Right renal cortex interstitium (tissue), 3 donors: ENCODE results near the gene ATP5F1D. TPM values are rescaled to one million over a fixed set of nuclear protein-coding genes. Genes with fewer than 3 reads are reported as not detected.

ENCODE experiments used
- DNase-seq, 3 donors: peaks; one replicate each; pipeline ENCODE4 v3.0.0-alpha.2; 2013; ENCODE audit warnings: low read depth in 3 of 3, low spot score in 2 of 3
- polyA plus RNA-seq, 3 donors: library from polyadenylated mRNA; unstranded; fragments of 120-200 nt; gene quantifications; one replicate each; pipeline ENCODE4 v1.2.1, GENCODE V29; 2013; ENCODE audit not compliant: insufficient read length in 3 of 3

ATP5F1D gene
- polyA plus RNA-seq, 3 donors = 65.9 to 89.4 (median 78.9) TPM

- DNase-seq = no peak
Observed at GRCh38 chr19:1268226-1269064, 26.9 kb downstream of the ATP5F1D start.

GRCh38 chr19:1269065-1269477, 27.5 kb downstream of the ATP5F1D start, which contains the start of gene CIRBP:
Gene CIRBP (plus strand): TSS chr19:1269332. CDS start chr19:1270934, 1,602 bp downstream.
- DNase-seq = peak in 2 of 3 donors; percentile 95 to 97

- DNase-seq = no peak
Observed at GRCh38 chr19:1269478-1270212, 28.1 kb downstream of the ATP5F1D start.

- no peak for DNase-seq
Observed at GRCh38 chr19:1270213-1270853, 28.8 kb downstream of the ATP5F1D start.

GRCh38 chr19:1270854-1271527, 29.4 kb downstream of the ATP5F1D start:
- DNase-seq = no peak

- no peak for DNase-seq
Observed at GRCh38 chr19:1271528-1272422, 30.2 kb downstream of the ATP5F1D start.

GRCh38 chr19:1272423-1273262, 31.1 kb downstream of the ATP5F1D start:
- no peak for DNase-seq

GRCh38 chr19:1273263-1274041, 31.9 kb downstream of the ATP5F1D start:
- no peak for DNase-seq

- DNase-seq = no peak
Observed at GRCh38 chr19:1274081-1274851, 32.7 kb downstream of the ATP5F1D start.

GRCh38 chr19:1274852-1275259, 33.3 kb downstream of the ATP5F1D start:
- no peak for DNase-seq

GRCh38 chr19:1275260-1275975, 33.9 kb downstream of the ATP5F1D start, which contains the start of gene FAM174C:
Gene FAM174C (plus strand): TSS chr19:1275530. CDS start chr19:1275550, 20 bp downstream.
- DNase-seq = peak in 2 of 3 donors; percentile 86 to 91

GRCh38 chr19:1275976-1276627, 34.6 kb downstream of the ATP5F1D start:
- DNase-seq = no peak

- DNase-seq = no peak
Observed at GRCh38 chr19:1276628-1277022, 35.1 kb downstream of the ATP5F1D start.

- no peak for DNase-seq
Observed at GRCh38 chr19:1277061-1277460, 35.5 kb downstream of the ATP5F1D start.

- no peak for DNase-seq
Observed at GRCh38 chr19:1278074-1278473, 36.5 kb downstream of the ATP5F1D start.
